GM19328 (cell line): Measurements from ENCODE around the gene STAB1.

Experiments used
- ATAC-seq: cut with Tn5 transposase; IDR thresholded peaks from one replicate; pipeline ENCODE4 v1.9.1; 2021; ENCODE audit warnings: mild to moderate bottlenecking, moderate library complexity; ENCODE audit not compliant: unreplicated experiment

STAB1 gene

DNA sequence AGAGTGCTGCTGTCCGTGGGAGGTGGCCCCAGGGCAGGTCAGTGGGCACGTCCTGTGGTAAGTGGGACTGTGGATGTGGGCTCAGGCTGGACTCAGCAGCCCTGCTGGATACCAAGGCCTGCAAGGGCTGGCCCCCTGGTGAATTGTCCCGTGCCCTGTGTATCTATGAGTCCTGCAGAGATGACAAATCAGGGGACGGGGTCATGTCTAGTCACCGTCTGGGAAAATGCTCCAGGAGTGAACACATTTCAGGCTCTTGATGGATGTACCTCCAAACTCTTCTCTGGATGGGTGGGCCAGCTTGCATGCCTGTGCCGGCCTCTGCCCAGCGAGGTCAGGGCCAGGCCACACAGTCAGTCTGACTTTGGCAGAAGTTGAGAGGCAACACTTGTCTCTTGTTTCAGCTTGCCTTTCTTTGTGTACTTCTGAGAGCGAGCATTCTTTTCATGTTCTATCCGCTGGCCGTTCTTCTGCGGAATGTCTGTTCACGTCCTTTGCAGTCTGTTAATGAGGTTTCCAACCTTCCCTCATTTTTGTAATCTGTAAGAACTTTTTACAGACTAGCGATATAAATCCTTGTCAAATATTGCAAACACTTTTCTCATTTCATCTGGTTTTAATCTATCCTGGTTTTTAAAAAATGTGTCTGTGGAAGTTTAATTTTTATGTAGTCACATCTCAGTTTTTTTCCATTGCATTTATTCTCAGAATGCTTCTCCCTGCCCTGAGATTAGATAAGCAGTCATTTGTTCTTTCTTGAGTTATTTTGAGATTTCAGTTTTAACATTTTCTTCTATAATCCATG, 11.4 kb upstream of the STAB1 start:
- ATAC-seq: no peak

DNA sequence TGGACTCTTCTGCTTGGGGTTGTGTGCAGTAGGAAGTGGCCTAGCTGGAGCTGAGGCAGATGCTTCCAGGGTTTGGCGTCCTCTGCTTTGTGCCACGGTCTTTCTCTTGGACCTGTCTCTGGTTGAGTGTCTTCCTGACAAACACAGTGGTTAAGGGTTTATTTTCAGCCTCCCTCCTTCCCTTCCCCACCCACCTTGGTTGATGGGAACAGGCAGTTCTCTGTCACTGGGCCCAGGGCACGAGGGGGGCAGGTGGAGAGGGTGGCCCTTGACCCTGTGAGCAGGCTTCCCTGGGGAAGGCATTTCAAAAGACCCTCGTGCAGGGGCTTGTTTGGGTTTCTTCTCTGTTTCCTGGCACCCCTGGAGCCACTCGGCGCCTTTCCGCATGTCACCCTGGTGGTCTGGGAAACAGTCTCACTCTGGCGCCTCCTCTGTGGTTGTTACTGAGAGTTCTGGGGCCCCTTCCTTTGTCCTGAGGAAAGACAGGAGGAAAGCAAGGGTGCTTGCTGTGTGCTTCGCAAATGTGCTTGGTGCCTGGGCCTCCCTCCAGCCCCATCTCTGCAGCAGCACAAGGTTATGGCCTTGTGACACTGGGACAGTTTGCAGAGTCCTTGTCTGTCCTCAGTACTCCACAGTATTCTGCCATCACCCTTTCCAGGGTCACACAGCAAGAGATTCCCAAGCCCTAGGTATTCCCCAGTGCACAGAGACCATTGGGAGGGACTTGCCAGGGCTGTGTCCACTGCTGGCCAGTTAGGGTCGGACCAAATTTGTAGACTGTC, 10.3 kb upstream of the STAB1 start:
- ATAC-seq: no peak

DNA sequence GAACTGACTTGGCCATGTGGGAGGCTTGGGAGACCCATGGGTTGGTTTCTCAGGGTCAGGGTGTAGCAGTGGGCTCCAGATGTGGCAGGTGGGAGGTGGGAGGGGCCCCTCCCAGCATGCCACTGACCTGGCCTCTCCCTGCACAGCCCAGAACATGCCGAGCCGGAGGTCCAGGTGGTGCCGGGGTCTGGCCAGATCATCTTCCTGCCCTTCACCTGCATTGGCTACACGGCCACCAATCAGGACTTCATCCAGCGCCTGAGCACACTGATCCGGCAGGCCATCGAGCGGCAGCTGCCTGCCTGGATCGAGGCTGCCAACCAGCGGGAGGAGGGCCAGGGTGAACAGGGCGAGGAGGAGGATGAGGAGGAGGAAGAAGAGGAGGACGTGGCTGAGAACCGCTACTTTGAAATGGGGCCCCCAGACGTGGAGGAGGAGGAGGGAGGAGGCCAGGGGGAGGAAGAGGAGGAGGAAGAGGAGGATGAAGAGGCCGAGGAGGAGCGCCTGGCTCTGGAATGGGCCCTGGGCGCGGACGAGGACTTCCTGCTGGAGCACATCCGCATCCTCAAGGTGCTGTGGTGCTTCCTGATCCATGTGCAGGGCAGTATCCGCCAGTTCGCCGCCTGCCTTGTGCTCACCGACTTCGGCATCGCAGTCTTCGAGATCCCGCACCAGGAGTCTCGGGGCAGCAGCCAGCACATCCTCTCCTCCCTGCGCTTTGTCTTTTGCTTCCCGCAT, 7.9 kb upstream of the STAB1 start:
- ATAC-seq: no peak

DNA sequence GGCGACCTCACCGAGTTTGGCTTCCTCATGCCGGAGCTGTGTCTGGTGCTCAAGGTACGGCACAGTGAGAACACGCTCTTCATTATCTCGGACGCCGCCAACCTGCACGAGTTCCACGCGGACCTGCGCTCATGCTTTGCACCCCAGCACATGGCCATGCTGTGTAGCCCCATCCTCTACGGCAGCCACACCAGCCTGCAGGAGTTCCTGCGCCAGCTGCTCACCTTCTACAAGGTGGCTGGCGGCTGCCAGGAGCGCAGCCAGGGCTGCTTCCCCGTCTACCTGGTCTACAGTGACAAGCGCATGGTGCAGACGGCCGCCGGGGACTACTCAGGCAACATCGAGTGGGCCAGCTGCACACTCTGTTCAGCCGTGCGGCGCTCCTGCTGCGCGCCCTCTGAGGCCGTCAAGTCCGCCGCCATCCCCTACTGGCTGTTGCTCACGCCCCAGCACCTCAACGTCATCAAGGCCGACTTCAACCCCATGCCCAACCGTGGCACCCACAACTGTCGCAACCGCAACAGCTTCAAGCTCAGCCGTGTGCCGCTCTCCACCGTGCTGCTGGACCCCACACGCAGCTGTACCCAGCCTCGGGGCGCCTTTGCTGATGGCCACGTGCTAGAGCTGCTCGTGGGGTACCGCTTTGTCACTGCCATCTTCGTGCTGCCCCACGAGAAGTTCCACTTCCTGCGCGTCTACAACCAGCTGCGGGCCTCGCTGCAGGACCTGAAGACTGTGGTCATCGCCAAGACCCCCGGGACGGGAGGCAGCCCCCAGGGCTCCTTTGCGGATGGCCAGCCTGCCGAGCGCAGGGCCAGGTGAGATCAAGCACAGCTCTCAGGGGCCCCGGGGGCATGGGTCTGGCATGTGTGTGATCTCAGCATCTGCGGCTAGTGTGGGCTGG, 7.1 kb upstream of the STAB1 start:
- ATAC-seq: no peak

DNA sequence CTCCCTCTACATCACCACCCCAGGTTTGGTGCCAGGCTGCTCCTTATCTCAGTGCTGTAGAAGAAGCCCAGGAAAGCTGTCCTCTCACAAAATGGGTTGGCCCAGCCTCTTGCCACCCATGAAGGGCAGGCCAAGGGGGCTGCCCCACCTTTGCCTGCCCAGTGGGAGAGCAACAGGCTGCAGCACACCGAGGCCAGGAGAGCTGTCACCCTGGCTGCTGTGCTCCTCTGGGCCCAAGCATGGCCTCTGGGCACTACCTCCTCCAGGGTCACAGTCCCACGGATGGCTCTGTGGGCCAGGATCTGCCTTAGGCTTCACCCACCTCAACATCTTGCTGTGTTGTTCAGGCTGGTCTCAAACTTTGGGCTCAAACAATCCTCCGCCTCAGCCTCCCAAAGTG, 6.4 kb upstream of the STAB1 start:
- ATAC-seq: no peak

DNA sequence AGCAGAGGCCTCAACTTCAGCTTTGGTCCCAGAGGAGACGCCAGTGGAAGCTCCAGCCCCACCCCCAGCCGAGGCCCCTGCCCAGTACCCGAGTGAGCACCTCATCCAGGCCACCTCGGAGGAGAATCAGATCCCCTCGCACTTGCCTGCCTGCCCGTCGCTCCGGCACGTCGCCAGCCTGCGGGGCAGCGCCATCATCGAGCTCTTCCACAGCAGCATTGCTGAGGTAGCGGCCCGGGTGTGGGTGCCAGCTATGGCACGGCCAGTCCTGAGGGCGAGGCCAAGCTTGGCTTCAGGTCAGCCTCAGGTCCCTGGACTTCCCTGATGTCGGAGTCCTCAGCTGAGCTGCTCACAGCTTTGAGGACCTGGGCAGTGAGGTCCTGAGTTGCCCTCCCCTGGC, 5.7 kb upstream of the STAB1 start:
- ATAC-seq: no peak

DNA sequence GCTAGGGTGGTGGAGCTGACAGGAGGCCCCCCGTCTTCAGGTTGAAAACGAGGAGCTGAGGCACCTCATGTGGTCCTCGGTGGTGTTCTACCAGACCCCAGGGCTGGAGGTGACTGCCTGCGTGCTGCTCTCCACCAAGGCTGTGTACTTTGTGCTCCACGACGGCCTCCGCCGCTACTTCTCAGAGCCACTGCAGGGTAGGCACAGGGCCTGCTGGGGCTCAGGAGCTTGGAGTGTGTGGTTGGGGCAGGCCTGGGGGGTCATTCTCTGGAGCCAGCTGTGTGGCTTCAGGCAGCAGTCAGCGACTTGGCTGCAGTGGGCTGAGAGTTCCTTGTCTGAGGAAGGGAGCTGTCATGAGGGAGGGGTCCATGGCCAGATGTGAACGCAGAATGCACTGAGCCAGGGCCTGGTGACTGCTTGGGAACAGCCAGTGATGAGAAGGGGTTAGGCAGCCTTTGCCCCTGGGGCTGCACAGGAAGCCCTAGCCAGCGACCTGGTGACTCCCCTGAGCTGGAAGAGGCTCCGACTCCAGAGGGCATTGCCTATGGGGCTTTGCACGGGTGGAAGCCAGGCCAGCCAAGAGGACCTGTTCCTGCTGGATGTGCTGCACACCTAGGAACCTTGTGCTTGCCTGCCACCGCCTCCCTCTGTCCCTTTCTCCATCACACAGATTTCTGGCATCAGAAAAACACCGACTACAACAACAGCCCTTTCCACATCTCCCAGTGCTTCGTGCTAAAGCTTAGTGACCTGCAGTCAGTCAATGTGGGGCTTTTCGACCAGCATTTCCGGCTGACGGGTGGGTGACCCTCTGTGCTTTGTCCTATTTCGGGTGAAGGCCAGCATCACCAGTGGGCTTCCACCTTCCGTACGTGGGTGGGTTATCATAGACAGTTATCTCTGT, 4.9 kb upstream of the STAB1 start:
- ATAC-seq: no peak

DNA sequence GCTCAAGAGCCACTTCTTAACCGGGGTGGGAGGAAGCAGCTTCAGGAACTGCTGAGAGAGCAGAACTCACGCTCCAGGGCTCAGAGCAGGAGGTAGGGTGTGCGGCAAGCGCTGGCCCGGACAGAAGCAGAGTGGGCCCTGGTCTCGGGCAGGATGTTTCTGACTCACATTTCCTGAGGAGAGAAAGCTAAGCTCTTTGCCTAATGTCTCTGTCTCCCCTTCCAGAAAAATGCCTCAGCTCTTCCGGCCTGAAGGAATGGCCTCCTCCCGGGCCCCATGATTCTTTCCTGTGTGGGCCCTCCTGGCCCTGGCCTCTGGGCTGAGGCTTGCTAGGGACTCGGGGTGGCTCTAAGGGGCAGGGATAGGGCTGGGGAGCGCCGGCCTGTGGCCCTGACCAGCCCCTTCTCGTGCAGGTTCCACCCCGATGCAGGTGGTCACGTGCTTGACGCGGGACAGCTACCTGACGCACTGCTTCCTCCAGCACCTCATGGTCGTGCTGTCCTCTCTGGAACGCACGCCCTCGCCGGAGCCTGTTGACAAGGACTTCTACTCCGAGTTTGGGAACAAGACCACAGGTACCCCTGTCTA, 4.1 kb upstream of the STAB1 start:
- no peak for ATAC-seq

DNA sequence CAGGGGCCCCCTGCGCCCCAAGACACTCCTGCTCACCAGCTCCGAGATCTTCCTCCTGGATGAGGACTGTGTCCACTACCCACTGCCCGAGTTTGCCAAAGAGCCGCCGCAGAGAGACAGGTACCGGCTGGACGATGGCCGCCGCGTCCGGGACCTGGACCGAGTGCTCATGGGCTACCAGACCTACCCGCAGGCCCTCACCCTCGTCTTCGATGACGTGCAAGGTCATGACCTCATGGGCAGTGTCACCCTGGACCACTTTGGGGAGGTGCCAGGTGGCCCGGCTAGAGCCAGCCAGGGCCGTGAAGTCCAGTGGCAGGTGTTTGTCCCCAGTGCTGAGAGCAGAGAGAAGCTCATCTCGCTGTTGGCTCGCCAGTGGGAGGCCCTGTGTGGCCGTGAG, 3.1 kb upstream of the STAB1 start:
- no peak for ATAC-seq

DNA sequence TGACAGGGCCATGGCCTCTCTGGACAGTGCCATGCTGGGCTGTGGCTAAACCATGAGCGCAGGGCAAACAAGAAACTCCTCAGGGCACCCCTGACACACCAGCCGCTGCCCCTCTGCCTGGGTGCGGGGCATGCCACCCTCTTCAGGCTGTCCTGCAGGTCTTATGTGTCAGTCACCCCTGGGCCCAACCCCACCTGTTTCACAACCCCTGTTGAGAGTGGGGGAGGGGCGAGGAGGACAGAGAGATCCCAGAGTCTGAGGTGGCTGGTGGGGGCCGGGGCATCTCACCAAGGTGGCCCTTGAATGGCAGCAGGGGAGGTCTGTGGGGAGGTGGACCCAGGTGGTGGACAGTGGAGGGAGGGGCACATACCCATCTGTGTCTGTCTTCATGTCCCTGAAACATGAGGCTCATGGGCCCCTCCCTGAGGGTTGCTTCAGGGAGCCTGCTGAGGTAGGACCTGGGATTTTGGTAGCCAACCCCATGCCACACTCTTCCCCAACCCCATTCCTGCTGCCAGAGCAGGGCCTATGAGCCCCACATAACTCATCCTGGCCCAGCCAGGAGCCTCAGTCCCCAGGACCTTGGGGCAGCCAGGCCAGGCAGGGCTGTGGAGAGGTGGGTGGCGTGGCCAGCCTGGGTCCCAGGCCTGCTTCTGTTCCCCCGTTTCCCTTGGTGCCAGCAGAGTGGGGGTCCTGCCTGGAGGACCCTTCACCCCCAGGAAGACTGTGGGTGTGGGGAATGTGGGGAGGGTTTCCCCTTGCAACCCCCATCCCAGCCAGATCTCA, 1.7 kb upstream of the STAB1 start:
- ATAC-seq: no peak

DNA sequence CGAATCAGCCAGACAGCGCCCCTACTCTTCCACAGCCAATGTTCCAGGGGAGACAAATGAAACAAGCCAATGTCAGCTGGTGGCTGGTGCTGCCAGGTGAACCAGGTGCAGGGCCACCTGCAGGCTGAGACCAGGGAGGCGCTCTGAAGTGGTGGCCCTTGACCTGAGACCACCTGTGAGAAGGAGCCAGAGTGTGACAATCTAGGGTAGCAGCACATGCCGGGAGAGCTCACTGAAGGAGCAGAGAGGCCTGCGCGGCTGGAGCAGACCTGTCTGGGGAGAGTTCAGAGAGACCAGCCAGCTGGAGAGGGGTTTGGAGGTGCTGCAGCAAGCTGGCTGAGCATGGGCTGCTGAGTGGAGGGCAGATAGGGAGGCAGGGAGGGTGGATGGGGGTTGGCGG, 693 bp upstream of the STAB1 start:
- no peak for ATAC-seq

DNA sequence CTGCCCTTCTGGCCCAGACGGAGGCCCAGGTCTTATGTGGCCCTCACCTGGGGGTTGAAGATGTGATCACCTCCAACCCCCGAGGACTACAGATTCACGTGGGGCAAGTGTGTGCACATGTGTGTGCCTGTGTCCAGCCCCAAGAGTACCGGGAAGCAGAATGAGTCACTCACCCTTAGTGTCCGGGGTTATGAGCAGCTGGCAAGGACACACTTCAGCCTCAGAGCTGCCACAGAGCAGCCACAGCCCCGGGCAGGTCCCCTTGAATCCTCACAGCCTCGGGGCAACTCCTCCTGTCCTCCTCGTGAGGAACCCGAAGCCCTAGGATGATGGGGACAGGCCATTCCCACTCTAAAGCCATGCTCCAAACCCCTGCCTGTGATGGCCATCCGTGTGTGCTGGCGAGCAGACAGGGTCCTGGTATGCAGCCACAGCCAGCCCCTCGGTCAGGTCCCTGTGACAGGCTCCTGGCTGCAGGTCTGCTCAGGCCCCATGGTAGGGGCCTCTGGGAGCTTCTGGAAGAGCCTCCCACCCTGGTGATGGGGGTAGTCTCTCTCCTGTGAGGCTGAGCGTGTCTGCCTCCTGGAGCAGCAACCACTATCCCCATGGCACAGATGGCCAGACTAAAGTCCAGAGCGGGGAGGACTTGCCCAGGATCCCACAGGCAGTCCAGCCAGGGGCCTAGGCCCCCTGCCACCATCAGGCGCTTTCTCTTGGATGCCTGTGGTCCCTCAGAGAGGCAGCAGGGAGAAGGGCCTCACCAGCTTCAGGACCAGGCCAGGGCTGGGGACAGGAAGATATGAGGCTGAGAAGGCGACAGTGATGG, 852 bp downstream of the STAB1 start:
- no peak for ATAC-seq

DNA sequence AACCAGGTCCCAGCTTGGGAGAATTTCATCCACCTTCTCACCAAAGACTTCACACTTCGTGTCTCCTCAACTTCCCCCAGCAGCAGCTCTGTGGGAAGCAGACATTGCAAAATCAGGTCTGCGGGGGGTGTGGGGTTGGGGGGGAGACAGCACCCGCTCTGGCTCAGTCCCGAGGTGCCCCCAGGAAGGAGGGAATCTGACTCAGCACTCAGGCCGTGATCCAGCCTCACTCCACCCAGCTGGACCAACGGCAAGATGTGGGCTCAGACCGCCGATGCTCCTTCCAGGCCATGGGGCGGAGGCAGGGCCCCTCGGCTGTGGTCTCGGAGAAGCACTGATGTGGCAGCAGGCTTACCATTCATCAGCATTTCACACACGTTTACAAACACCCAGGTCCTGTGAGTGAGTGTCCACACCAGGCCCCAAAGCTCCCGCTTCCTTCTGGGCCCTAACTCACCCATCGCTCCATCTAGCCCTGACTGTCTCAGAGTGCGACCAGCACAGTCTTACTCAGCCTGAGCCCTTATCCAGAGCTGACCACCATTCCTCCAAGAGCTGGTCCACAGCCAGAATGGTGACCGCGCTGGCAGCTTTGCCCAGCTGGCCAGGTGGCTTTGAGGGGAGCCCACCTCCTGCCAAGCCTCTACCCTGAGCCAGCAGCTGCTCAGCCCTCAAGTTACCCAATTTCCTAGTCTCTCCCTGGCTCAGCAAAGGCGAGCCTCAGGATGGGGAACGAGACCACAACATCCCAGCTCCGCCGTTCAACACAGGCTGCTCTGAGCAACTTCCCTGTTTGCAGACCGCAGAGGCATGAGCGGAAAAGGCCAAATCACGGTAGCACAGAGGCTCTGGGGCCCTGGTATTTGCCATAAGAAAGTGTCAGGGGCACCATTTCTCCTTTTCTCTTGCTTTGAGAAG, 3.3 kb downstream of the STAB1 start:
- no peak for ATAC-seq

DNA sequence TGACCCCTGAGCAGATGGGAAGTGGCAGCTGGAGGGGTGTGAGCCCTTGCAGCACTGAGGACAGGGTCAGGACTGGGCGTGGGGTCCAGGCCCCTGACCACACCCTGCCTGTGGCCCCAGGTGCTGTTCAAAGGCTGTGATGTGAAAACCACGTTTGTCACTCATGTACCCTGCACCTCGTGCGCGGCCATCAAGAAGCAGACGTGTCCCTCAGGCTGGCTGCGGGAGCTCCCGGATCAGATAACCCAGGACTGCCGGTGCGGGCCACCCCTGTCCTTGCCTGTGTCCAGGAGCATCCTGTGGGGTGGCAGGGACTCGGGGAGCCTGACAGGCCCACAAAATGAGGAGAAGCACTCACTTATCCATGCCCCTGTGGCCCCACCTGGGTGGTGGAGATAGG, 5.9 kb downstream of the STAB1 start:
- no peak for ATAC-seq

DNA sequence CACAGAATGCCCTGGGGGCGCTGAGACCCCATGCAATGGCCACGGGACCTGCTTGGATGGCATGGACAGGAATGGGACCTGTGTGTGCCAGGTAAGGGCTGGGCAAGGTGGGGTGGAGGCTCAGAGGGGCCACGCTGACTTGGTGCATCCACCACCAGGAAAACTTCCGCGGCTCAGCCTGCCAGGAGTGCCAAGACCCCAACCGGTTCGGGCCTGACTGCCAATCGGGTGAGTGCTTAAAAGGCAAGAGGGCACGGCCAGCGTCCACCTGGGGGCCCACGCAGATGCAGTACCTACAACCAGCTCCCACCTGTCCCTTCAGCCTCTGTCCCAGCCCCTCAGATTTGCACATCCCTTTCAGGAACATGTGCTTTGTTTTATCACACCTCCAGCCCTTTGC, 6.9 kb downstream of the STAB1 start:
- no peak for ATAC-seq

DNA sequence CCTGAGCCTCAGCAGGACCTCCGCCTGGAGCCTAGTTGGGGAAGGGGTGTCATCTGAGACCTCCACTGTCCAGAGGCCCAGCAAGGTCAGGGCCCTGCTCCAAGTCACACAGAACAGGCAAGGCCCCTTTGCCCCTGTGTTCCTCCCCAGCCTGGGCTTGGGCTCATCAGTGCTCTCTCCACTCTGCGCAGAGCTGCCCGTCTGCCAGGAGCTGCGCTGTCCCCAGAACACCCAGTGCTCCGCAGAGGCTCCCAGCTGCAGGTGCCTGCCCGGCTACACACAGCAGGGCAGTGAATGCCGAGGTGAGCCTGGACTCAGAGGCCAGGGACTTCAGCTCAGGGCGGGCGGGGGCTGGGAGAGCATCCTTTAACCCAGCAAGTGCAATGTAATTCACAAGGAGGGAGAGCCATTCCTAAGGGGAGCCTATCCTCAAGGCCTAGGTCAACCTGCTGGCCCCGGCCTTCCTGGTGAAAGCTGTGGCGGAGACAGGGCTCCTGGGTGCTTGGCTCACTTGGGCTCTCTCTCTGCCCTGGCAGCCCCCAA, 7.7 kb downstream of the STAB1 start:
- ATAC-seq: no peak
